Pancreas (tissue), 10 donors: ENCODE data around the gene ATXN1. TPM values are rescaled to one million over a fixed set of nuclear protein-coding genes. Genes with fewer than 3 reads are reported as not detected.
A peak's percentile ranks its signal among the peaks of the same experiment; 100 is the strongest.

Experiments used
- ATAC-seq, 4 donors: fragments of 200-7000 bp; cut with Tn5 transposase; one replicate each; pipeline versions ENCODE4 v1.8.0 to v1.9.1; 2020; ENCODE audit warnings: mild to moderate bottlenecking in 4 of 4, moderate library complexity in 4 of 4
- DNase-seq, 6 donors: peaks; one replicate each; pipeline ENCODE4 v3.0.0-alpha.2; 2020
- FAIRE-seq: peaks from 2 replicates; lab custom pipeline; 2012; peaks lifted over from hg19 to GRCh38; lab: Jason Lieb, UNC
- H3K27ac ChIP-seq, 4 donors: fragments of 200-600 bp; sonication (generic); 1 replicate in 3 of 4; 2 replicates in 1 of 4; pipeline versions ENCODE4 v1.5.0 to v1.8.0; 2020
- H3K27me3 ChIP-seq, 4 donors: fragments of 200-600 bp; one replicate each; pipeline ENCODE4 v1.8.0; 2021
- H3K36me3 ChIP-seq, 3 donors: fragments of 200-600 bp; sonication (generic) in 1 of 3; one replicate each; pipeline versions ENCODE4 v1.5.0 to v1.8.0; 2020 to 2021
- H3K4me1 ChIP-seq, 3 donors: fragments of 200-600 bp; one replicate each; pipeline ENCODE4 v1.8.0; 2021
- H3K4me3 ChIP-seq, 4 donors: fragments of 200-600 bp; sonication (generic) in 2 of 4; one replicate each; pipeline versions ENCODE4 v1.5.0 to v1.8.0; 2020 to 2021
- H3K9me3 ChIP-seq, 4 donors: fragments of 200-600 bp; one replicate each; pipeline ENCODE4 v1.8.0; 2021
- WGBS, 2 donors: extraction: QIAGEN DNeasy Blood & Tissue Kit; methylation state at CpG; one replicate each; pipeline ENCODE4 v1.1.7; 2013; 5-methylcytosine and 5-hydroxymethylcytosine counted together
- intact Hi-C, 3 donors: fragments of 100-400 bp; cut with DNase I; formaldehyde crosslinking; loops; one replicate each; pipeline versions ENCODE4 v1.11.1 to v1.14.2; 2022
- polyA plus RNA-seq, 2 donors: library from polyadenylated mRNA; stranded (reverse); fragments of 200-250 nt; gene quantifications; one replicate each; pipeline ENCODE4 v1.2.3, GENCODE V29; 2013
- total RNA-seq, 6 donors: library from RNA; stranded (reverse); fragmentation: NEBNext Ultra II Directional in 4 of 6; extraction: Animal tissue kit (Norgen Biotek cat#: 25700) in 4 of 6; gene quantifications; one replicate each; pipeline versions ENCODE4 v1.2.1 to v1.2.4, GENCODE V29; 2021 to 2023
- TF ChIP-seq, protein P1 (sequence below), 4 donors: fragments of 200-600 bp; sonication (generic) in 3 of 4; IDR thresholded peaks; one replicate each; pipeline versions ENCODE4 v1.5.0 to v1.8.0; 2021; ENCODE audit warnings: antibody characterized with exemption in 4 of 4
- donor health status: healthy with polysubstance abuse.
- donor health status: DM: no; HTN: no; CAD: no; lungs with moderate emphysema.
- donor health status: DM: no; HTN: no; CAD: no.
- donor health status: control.
- donor health status: control.
- donor health status: Bipolar disorder and iron deficiency.
- donor health status: DM: yes; HTN: yes; CAD: no.
- donor health status: DM: no; HTN: no; CAD: no.
- donor health status: DM: no; HTN: no; CAD: no.
- donor health status: DM: yes; HTN: yes; CAD: no.

Gene ATXN1
- total and polyA plus RNA-seq, 8 donors, result 4.9 to 38.6 (median 20.5) TPM

GRCh38 chr6:16511040-16511660, 250.1 kb downstream of the ATXN1 start:
- ATAC-seq, result peak; percentile 80 to 86 (median 83)
- Histone ChIP-seq H3K9me3 (no peaks in the 10 kb centered on the region), H3K27me3 (no peaks in the 10 kb centered on the region), H3K27ac (no peak overlapping the region), H3K4me1 (peaks cover 0 to 10% (median 8%) of the 10 kb centered on the region in 3 donors), H3K4me3 (no peak overlapping the region), H3K36me3 (no peaks in the 10 kb centered on the region)
- FAIRE-seq, result peak; percentile 64
- intact Hi-C loops, result loop anchor here in 1 of 3 donors (5.0 kb wide), 1 partner anchor 256 kb away; no protein-coding TSS in a partner anchor
- DNase-seq, result peak in 1 of 6 donors; percentile 19
- TF ChIP-seq, protein P1, sequence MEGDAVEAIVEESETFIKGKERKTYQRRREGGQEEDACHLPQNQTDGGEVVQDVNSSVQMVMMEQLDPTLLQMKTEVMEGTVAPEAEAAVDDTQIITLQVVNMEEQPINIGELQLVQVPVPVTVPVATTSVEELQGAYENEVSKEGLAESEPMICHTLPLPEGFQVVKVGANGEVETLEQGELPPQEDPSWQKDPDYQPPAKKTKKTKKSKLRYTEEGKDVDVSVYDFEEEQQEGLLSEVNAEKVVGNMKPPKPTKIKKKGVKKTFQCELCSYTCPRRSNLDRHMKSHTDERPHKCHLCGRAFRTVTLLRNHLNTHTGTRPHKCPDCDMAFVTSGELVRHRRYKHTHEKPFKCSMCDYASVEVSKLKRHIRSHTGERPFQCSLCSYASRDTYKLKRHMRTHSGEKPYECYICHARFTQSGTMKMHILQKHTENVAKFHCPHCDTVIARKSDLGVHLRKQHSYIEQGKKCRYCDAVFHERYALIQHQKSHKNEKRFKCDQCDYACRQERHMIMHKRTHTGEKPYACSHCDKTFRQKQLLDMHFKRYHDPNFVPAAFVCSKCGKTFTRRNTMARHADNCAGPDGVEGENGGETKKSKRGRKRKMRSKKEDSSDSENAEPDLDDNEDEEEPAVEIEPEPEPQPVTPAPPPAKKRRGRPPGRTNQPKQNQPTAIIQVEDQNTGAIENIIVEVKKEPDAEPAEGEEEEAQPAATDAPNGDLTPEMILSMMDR (IDR thresholded peaks at IDR 0.05), result peak; percentile 9 to 43 (median 42)
- 63 to 70% methylated on average over 4 of the region's 4 CpGs for WGBS, 2 donors

- no peak for ATAC-seq
- no peaks in the 10 kb centered on the region for H3K27me3 ChIP-seq
- DNase-seq, result no peak
- H3K4me1 ChIP-seq, result peaks cover 0 to 10% (median 8%) of the 10 kb centered on the region in 3 donors
- intact Hi-C loops, result loop anchor here in 1 of 3 donors (5.0 kb wide), 1 partner anchor 257 kb away; no protein-coding TSS in a partner anchor
- 81 to 84% methylated on average over 2 of the region's 2 CpGs for WGBS, 2 donors
- FAIRE-seq, result no peak
- no peaks in the 10 kb centered on the region for H3K9me3 ChIP-seq
- TF ChIP-seq, protein P1 (IDR thresholded peaks at IDR 0.05), result no peak
- no peak overlapping the region for H3K4me3 ChIP-seq
- no peak overlapping the region for H3K27ac ChIP-seq
- H3K36me3 ChIP-seq, result no peaks in the 10 kb centered on the region
Observed at GRCh38 chr6:16510245-16510644, 251.0 kb downstream of the ATXN1 start.

GRCh38 chr6:16508959-16509358, 252.3 kb downstream of the ATXN1 start:
- Histone ChIP-seq H3K9me3 (no peaks in the 10 kb centered on the region), H3K27ac (no peak overlapping the region), H3K27me3 (no peaks in the 10 kb centered on the region), H3K4me3 (no peak overlapping the region), H3K4me1 (peaks cover 0 to 10% (median 8%) of the 10 kb centered on the region in 3 donors), H3K36me3 (no peaks in the 10 kb centered on the region)
- DNase-seq (no peak), FAIRE-seq (no peak), ATAC-seq (no peak)
- 84 to 96% methylated on average over 1 of the region's 1 CpG for WGBS, 2 donors
- intact Hi-C loops, result loop anchor here in 1 of 3 donors (10.0 kb wide), 1 partner anchor 174 kb away; no protein-coding TSS in a partner anchor
- TF ChIP-seq, protein P1 (IDR thresholded peaks at IDR 0.05), result no peak

DNA sequence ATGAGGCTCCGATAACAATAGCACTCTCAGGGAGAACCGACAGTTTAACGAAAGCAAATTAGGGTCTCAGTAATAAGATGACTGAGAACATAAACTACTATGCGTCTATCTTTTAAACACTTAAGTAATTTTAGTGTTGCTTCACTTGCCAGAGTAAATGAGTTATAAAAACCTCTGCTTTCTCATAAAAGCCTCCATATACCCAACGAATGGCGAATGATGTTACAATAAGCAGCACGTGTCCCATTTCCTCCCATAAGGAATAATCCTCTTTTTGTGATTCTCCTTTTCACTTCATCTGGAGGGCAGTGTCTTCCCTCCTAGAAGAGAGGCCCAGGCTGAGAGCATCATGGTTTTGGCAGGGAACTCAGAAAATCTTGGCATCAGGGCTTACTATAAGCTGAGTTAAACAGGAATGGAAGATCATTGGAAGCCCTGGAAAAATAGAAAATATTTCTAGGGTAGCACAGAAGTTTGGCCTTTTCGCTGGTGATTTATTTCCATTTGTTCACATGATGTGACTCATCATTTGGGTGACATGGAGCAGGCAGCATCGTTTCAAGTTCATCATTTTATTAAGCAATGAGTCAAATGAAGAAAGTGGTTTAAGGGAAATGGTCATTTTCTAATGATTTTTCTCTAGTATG, 255.4 kb downstream of the ATXN1 start:
- 88 to 89% methylated on average over 9 of the region's 9 CpGs for WGBS, 2 donors
- no peaks in the 10 kb centered on the region for H3K27me3 ChIP-seq
- no peaks in the 10 kb centered on the region for H3K36me3 ChIP-seq
- TF ChIP-seq, protein P1 (IDR thresholded peaks at IDR 0.05), result no peak
- no peaks in the 10 kb centered on the region for H3K4me1 ChIP-seq
- DNase-seq (no peak), FAIRE-seq (no peak), ATAC-seq (no peak)
- no peak overlapping the region for H3K4me3 ChIP-seq
- H3K27ac ChIP-seq, result no peak overlapping the region
- no peaks in the 10 kb centered on the region for H3K9me3 ChIP-seq
- intact Hi-C loops, result loop anchor here in 1 of 3 donors (10.0 kb wide), 1 partner anchor 171 kb away; no protein-coding TSS in a partner anchor
